Tibial artery (tissue), 4 donors: ENCODE results near the gene APOL1.

Source experiments
- DNase-seq, 2 donors: peaks; one replicate each; pipeline ENCODE4 v3.0.0-alpha.2; 2019
- H3K27ac ChIP-seq, 2 donors: fragments of 200-600 bp; sonication (generic) in 1 of 2; 1 replicate in 1 of 2; 2 replicates in 1 of 2; pipeline ENCODE4 v1.5.1; 2018 to 2019; ENCODE audit warnings: mild to moderate bottlenecking in 1 of 2
- H3K27me3 ChIP-seq, 2 donors: fragments of 200-600 bp; sonication (generic) in 1 of 2; one replicate each; pipeline versions ENCODE4 v1.5.1 to v1.6.0; 2016 to 2019
- H3K36me3 ChIP-seq, 3 donors: fragments of 200-600 bp; sonication (generic) in 2 of 3; one replicate each; pipeline ENCODE4 v1.5.1; 2016 to 2019; ENCODE audit warnings: mild to moderate bottlenecking in 2 of 3
- H3K4me1 ChIP-seq, 4 donors: fragments of 200-600 bp; sonication (generic) in 2 of 4; 1 replicate in 3 of 4; 2 replicates in 1 of 4; pipeline ENCODE4 v1.5.1; 2016 to 2019
- H3K4me3 ChIP-seq, 2 donors: fragments of 200-600 bp; sonication (generic) in 1 of 2; 1 replicate in 1 of 2; 2 replicates in 1 of 2; pipeline ENCODE4 v1.5.1; 2018 to 2019; ENCODE audit warnings: mild to moderate bottlenecking in 2 of 2
- H3K9me3 ChIP-seq, 3 donors: fragments of 200-600 bp; sonication (generic) in 1 of 3; one replicate each; pipeline ENCODE4 v1.5.1; 2016 to 2019
- CTCF ChIP-seq, 2 experiments: fragments of 200-600 bp in 1 of 2; fragments of 450-650 bp in 1 of 2; IDR thresholded peaks; one replicate each; pipeline ENCODE4 v1.5.1; 2017 to 2019; ENCODE audit warnings: antibody characterized with exemption in 2 of 2, mild to moderate bottlenecking in 1 of 2, moderate library complexity in 1 of 2
- intact Hi-C: fragments of 100-400 bp; cut with DNase I; formaldehyde crosslinking; loops from one replicate; pipeline ENCODE4 v1.15.0; 2023; ENCODE audit warnings: low total_unique reads

APOL1 gene

GRCh38 chr22:36222887-36223450, 30.0 kb upstream of the APOL1 start:
- Histone ChIP-seq H3K9me3 (no peaks in the 10 kb centered on the region), H3K27ac (no peak overlapping the region), H3K36me3 (peaks cover 7 to 25% (median 8%) of the 10 kb centered on the region in 3 donors), H3K4me3 (no peak overlapping the region), H3K27me3 (no peaks in the 10 kb centered on the region), H3K4me1 (peaks cover 0 to 4% (median 1%) of the 10 kb centered on the region in 4 donors)
- no peak for TF ChIP-seq CTCF (IDR thresholded peaks at IDR 0.05)
- DNase-seq: no peak
- intact Hi-C loops: no loop called here

- Histone ChIP-seq H3K9me3 (no peaks in the 10 kb centered on the region), H3K4me1 (peaks cover 0 to 4% (median 1%) of the 10 kb centered on the region in 4 donors), H3K4me3 (no peak overlapping the region), H3K27me3 (no peaks in the 10 kb centered on the region), H3K27ac (no peak overlapping the region), H3K36me3 (peaks cover 9 to 30% (median 14%) of the 10 kb centered on the region in 3 donors)
- TF ChIP-seq CTCF (IDR thresholded peaks at IDR 0.05): no peak
- DNase-seq: no peak
- intact Hi-C loops: no loop called here
Observed at GRCh38 chr22:36223504-36223903, 29.4 kb upstream of the APOL1 start.

- Histone ChIP-seq H3K27ac (no peak overlapping the region), H3K9me3 (no peaks in the 10 kb centered on the region), H3K4me3 (no peak overlapping the region), H3K4me1 (peaks cover 0 to 4% (median 1%) of the 10 kb centered on the region in 4 donors), H3K36me3 (peaks cover 14 to 38% (median 20%) of the 10 kb centered on the region in 3 donors), H3K27me3 (no peaks in the 10 kb centered on the region)
- DNase-seq: no peak
- no peak for TF ChIP-seq CTCF (IDR thresholded peaks at IDR 0.05)
- intact Hi-C loops: no loop called here
Observed at GRCh38 chr22:36224245-36224644, 28.7 kb upstream of the APOL1 start.

GRCh38 chr22:36225333-36225922, 27.5 kb upstream of the APOL1 start:
- Histone ChIP-seq H3K27ac (no peak overlapping the region), H3K4me1 (peaks cover 0 to 4% (median 1%) of the 10 kb centered on the region in 4 donors), H3K36me3 (peaks cover 19 to 50% (median 30%) of the 10 kb centered on the region in 3 donors), H3K9me3 (no peaks in the 10 kb centered on the region), H3K27me3 (no peaks in the 10 kb centered on the region), H3K4me3 (no peak overlapping the region)
- intact Hi-C loops: no loop called here
- no peak for DNase-seq
- TF ChIP-seq CTCF (IDR thresholded peaks at IDR 0.05): no peak

DNA sequence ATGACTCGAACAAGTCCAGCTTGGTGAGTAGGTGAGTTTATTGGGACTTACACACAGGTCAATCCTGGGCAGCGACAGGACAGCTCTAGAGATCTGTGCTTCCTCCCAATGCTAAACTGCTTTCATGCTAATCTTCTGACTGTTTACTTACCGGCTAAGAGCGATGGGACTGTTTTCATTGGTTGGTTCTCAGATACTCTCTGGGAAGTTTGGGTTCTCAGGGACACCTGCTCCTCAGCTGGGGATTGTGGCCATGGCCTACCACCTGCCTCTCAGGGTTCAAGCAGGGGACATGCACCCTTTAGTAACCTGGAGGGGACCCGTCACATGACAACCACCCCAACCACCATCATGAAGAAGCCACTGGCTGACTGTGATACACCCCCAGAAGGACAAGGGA, 26.7 kb upstream of the APOL1 start:
- TF ChIP-seq CTCF (IDR thresholded peaks at IDR 0.05): no peak
- Histone ChIP-seq H3K4me3 (no peak overlapping the region), H3K27me3 (no peaks in the 10 kb centered on the region), H3K9me3 (no peaks in the 10 kb centered on the region), H3K36me3 (peaks cover 27 to 57% (median 38%) of the 10 kb centered on the region in 3 donors), H3K4me1 (peaks cover 0 to 4% (median 1%) of the 10 kb centered on the region in 4 donors), H3K27ac (no peak overlapping the region)
- DNase-seq: no peak
- intact Hi-C loops: no loop called here
